ENCODE data around the gene POLR1G.

Gene POLR1G

GRCh38 chr19:45448887-45449299 is 42.4 kb downstream of the POLR1G start:
- DNase-seq: no peak

- no peak for DNase-seq
Measured at GRCh38 chr19:45450012-45450333, 43.5 kb downstream of the POLR1G start.

- no peak for DNase-seq
Measured at GRCh38 chr19:45451131-45451849, 44.8 kb downstream of the POLR1G start.

- DNase-seq: no peak
Measured at GRCh38 chr19:45451850-45452387, 45.5 kb downstream of the POLR1G start.

GRCh38 chr19:45455707-45456499 is 49.5 kb downstream of the POLR1G start:
- no peak for DNase-seq

GRCh38 chr19:45456500-45456815 is 50.0 kb downstream of the POLR1G start:
- DNase-seq: no peak

GRCh38 chr19:45457776-45458175 is 51.3 kb downstream of the POLR1G start:
- DNase-seq: no peak

All from NCI-H1092 (cell line).